Upper lobe of left lung (tissue), 6 donors: ENCODE measurements around the gene LLPH. TPM values are rescaled to one million over a fixed set of nuclear protein-coding genes. Genes with fewer than 3 reads are reported as not detected.

ENCODE experiments used
- ATAC-seq, 2 donors: fragments of 200-7000 bp; cut with Tn5 transposase; one replicate each; pipeline ENCODE4 v1.9.1; 2022; ENCODE audit warnings: mild to moderate bottlenecking in 2 of 2, moderate library complexity in 2 of 2; ENCODE audit not compliant: low FRiP score in 2 of 2
- DNase-seq, 2 donors: peaks; one replicate each; pipeline ENCODE4 v3.0.0-alpha.2; 2019 to 2020
- H3K27ac ChIP-seq, 4 donors: fragments of 200-600 bp; sonication (generic); one replicate each; pipeline ENCODE4 v1.5.1; 2016 to 2019
- H3K27me3 ChIP-seq, 4 donors: fragments of 200-600 bp; sonication (generic); one replicate each; pipeline ENCODE4 v1.5.1; 2017 to 2019
- H3K36me3 ChIP-seq, 4 donors: fragments of 200-600 bp; sonication (generic); one replicate each; pipeline ENCODE4 v1.5.1; 2016 to 2019
- H3K4me1 ChIP-seq, 4 donors: fragments of 200-600 bp; sonication (generic); one replicate each; pipeline ENCODE4 v1.5.1; 2018 to 2019
- H3K4me3 ChIP-seq, 4 donors: fragments of 200-600 bp; sonication (generic); one replicate each; pipeline ENCODE4 v1.5.1; 2017 to 2019; ENCODE audit warnings: mild to moderate bottlenecking in 2 of 4, moderate library complexity in 1 of 4
- H3K9me3 ChIP-seq, 4 donors: fragments of 200-600 bp; sonication (generic); one replicate each; pipeline ENCODE4 v1.5.1; 2018 to 2019
- EP300 ChIP-seq, 4 donors: sonication (generic); formaldehyde crosslinking; IDR thresholded peaks; one replicate each; pipeline ENCODE4 v1.5.1; 2017; ENCODE audit warnings: antibody characterized with exemption in 4 of 4, control low read depth in 2 of 4
- POLR2A ChIP-seq, 4 donors: fragments of 450-650 bp; IDR thresholded peaks; one replicate each; pipeline ENCODE4 v1.5.1; 2016 to 2017; ENCODE audit warnings: antibody characterized with exemption in 4 of 4, mild to moderate bottlenecking in 2 of 4
- POLR2AphosphoS5 ChIP-seq, 2 donors: sonication (generic); formaldehyde crosslinking; IDR thresholded peaks; one replicate each; pipeline ENCODE4 v1.5.1; 2017; ENCODE audit warnings: antibody characterized with exemption in 2 of 2
- WGBS, 2 donors: methylation state at CpG; one replicate each; pipeline ENCODE4 v1.1.5; 2017 to 2018; 5-methylcytosine and 5-hydroxymethylcytosine counted together
- total RNA-seq, 6 donors: library from RNA; depleted of rRNA in 4 of 6; stranded (reverse); fragments of >200 nt in 4 of 6; gene quantifications; one replicate each; pipeline versions ENCODE4 v1.1.0 to v1.2.1, GENCODE V29; 2016 to 2021
- TF ChIP-seq, protein P1 (sequence below), 6 experiments: fragments of 450-650 bp in 4 of 6; fragments of 200-600 bp in 2 of 6; sonication (generic) in 2 of 6; IDR thresholded peaks; one replicate each; pipeline ENCODE4 v1.5.1; 2016 to 2019; ENCODE audit warnings: antibody characterized with exemption in 6 of 6
- donor health status: DM: no; HTN: no; CAD: no; lungs with moderate emphysema.
- donor health status: DM: no; HTN: yes; CAD: no; lungs with severe emphysema.

Gene LLPH
- total RNA-seq, 6 donors from 2014 or later, result 2.1 to 18.5 (median 5.9) TPM

DNA sequence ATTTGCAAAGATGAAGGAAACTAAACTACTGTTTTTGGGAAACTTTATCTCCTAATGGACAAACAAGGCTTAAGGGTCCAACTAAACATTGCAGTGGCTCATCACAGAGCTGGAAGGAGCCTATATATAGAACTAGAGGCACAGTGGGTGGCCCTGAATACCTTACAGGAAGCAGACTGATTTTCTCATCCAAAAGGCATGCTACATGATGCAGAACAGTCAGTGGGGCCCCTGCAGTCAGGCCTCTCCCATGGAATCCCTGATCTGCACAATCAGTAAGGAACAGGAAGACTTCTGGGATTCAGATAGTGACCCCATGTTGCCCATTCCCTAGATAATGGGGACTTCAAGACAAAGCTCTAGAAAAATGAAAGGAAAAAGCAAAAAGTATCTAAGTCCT is 1.9 kb upstream of the LLPH start:
- Histone ChIP-seq H3K27ac (no peak overlapping the region), H3K4me3 (no peak overlapping the region), H3K36me3 (peaks cover 0 to 27% (median 6%) of the 10 kb centered on the region in 4 donors), H3K4me1 (peaks cover 11 to 27% (median 13%) of the 10 kb centered on the region in 4 donors), H3K27me3 (no peaks in the 10 kb centered on the region), H3K9me3 (no peaks in the 10 kb centered on the region)
- DNase-seq (no peak), ATAC-seq (no peak)
- TF ChIP-seq, protein P1, sequence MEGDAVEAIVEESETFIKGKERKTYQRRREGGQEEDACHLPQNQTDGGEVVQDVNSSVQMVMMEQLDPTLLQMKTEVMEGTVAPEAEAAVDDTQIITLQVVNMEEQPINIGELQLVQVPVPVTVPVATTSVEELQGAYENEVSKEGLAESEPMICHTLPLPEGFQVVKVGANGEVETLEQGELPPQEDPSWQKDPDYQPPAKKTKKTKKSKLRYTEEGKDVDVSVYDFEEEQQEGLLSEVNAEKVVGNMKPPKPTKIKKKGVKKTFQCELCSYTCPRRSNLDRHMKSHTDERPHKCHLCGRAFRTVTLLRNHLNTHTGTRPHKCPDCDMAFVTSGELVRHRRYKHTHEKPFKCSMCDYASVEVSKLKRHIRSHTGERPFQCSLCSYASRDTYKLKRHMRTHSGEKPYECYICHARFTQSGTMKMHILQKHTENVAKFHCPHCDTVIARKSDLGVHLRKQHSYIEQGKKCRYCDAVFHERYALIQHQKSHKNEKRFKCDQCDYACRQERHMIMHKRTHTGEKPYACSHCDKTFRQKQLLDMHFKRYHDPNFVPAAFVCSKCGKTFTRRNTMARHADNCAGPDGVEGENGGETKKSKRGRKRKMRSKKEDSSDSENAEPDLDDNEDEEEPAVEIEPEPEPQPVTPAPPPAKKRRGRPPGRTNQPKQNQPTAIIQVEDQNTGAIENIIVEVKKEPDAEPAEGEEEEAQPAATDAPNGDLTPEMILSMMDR (IDR thresholded peaks at IDR 0.05), result no peak
- no peak for TF ChIP-seq POLR2A (IDR thresholded peaks at IDR 0.05)
- TF ChIP-seq POLR2AphosphoS5 (IDR thresholded peaks at IDR 0.05), result no peak
- TF ChIP-seq EP300 (IDR thresholded peaks at IDR 0.05), result no peak

DNA sequence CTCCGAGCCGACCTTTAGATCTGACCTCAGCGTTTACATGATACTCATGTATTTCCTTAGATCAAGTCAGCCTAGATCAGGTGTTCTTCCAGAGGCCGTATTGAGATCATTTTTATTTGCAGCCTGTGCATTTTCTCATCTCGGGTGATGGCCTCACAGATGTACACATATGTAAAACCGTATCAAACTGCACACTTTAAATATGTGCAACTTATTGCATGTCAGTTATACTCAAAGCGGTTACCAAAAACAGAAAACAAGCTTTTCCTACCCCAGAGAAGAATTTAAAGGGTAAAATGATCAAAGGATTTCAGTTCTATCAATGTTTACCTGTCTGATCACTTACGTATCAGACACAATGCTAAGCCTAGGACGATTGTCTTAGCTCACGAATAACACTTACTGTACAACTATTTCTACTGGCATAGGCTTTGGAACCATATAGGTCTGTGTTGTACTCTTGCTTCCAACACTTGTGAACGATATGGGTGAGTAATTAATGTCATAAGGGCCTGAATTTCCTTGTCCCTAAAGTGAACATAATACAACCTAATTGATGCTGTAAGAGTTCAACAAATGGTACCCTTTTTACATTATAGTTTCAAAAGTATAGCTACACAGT is 628 bp upstream of the LLPH start:
- no peak for DNase-seq
- H3K4me3 ChIP-seq, result peak overlapping the region; percentile 57 to 95 (median 88)
- no peak for ATAC-seq
- WGBS, 2 donors, result 6 to 12% methylated on average over 8 to 11 of the region's 11 CpGs
- peaks cover 0 to 21% (median 10%) of the 10 kb centered on the region in 4 donors for H3K36me3 ChIP-seq
- TF ChIP-seq POLR2AphosphoS5 (IDR thresholded peaks at IDR 0.05) (no peak), EP300 (IDR thresholded peaks at IDR 0.05) (no peak), POLR2A (IDR thresholded peaks at IDR 0.05) (no peak)
- TF ChIP-seq, protein P1 (IDR thresholded peaks at IDR 0.05), result no peak
- H3K27me3 ChIP-seq, result no peaks in the 10 kb centered on the region
- H3K4me1 ChIP-seq, result peaks cover 11 to 27% (median 13%) of the 10 kb centered on the region in 4 donors
- H3K27ac ChIP-seq, result peak overlapping the region; percentile 75 to 88 (median 84)
- no peaks in the 10 kb centered on the region for H3K9me3 ChIP-seq

DNA sequence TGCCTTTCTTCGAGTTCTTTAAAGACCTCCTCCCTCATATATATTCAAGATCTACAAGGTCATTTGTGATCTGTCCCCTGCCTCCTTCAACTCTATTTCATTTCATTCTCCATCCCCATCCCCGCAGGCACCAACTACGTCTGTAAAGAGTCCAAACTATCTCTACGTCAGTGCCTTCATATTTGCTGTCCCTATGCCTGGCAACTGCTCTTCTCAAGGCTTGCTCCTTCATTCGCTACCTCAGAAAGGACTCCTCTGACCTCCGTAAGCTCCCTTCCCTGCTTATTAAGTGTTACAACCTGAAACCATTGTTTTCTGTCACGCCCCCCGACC is 650 bp downstream of the LLPH start:
- H3K4me3 ChIP-seq, result peak overlapping the region; percentile 57 to 95 (median 88)
- H3K27me3 ChIP-seq, result no peaks in the 10 kb centered on the region
- H3K4me1 ChIP-seq, result peaks cover 11 to 27% (median 13%) of the 10 kb centered on the region in 4 donors
- no peak for DNase-seq
- H3K36me3 ChIP-seq, result peaks cover 5 to 31% (median 16%) of the 10 kb centered on the region in 4 donors
- H3K27ac ChIP-seq, result peak overlapping the region in 3 of 4 donors; percentile 75 to 88 (median 80)
- TF ChIP-seq POLR2AphosphoS5 (IDR thresholded peaks at IDR 0.05) (no peak), POLR2A (IDR thresholded peaks at IDR 0.05) (no peak), EP300 (IDR thresholded peaks at IDR 0.05) (no peak)
- TF ChIP-seq, protein P1 (IDR thresholded peaks at IDR 0.05), result no peak
- peak; percentile 28 to 67 for ATAC-seq
- 4 to 5% methylated on average over 8 of the region's 8 CpGs for WGBS, 2 donors
- no peaks in the 10 kb centered on the region for H3K9me3 ChIP-seq

DNA sequence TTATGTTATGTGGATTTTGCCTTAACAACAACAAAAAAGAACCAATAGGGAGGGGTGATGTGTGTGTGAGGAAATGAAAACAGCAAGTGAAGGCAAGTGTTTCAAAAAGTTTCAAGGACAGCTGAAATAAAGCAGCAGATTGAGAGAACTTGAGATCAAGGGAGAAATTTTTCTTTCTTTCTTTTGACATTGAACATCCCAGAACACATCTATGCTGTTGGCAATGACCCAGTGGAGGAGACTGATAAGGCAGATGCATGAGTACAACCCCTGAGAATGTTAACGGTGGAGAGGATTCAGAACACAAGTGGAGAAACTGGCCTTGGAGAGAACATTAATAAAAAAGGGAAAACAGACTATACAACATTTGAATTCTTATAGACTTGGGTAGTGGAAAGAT is 2.9 kb downstream of the LLPH start:
- peaks cover 11 to 27% (median 13%) of the 10 kb centered on the region in 4 donors for H3K4me1 ChIP-seq
- no peaks in the 10 kb centered on the region for H3K27me3 ChIP-seq
- ATAC-seq, result no peak
- H3K36me3 ChIP-seq, result peaks cover 13 to 53% (median 34%) of the 10 kb centered on the region in 4 donors
- 82 to 91% methylated on average over 1 of the region's 1 CpG for WGBS, 2 donors
- no peak overlapping the region for H3K4me3 ChIP-seq
- no peak for DNase-seq
- no peak for TF ChIP-seq EP300 (IDR thresholded peaks at IDR 0.05)
- TF ChIP-seq POLR2AphosphoS5 (IDR thresholded peaks at IDR 0.05), result no peak
- no peak overlapping the region for H3K27ac ChIP-seq
- no peaks in the 10 kb centered on the region for H3K9me3 ChIP-seq

DNA sequence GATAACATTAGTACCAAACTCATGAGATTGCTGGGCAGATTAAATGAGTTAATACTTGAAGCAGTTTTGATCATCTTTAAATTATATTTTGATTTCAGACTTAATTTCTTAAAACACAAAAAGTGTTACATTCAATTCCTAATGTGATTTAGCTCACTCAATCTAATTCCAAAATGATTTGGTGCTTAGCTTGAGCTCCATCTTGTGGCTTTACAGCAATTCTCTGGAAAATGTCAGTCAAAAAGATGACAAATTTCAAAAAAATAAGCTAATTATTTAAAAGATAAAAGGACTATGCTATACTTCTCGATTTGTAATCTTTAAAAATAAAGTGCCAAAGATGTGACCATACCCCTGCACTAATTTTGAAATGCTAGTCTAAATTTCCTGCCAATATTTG is 10.1 kb downstream of the LLPH start:
- 82 to 84% methylated on average over 1 of the region's 1 CpG for WGBS, 2 donors
- peaks cover 0 to 4% (median 0%) of the 10 kb centered on the region in 4 donors for H3K4me1 ChIP-seq
- no peak for ATAC-seq

More for the DNA sequence above, 10.1 kb downstream of the LLPH start:
- TF ChIP-seq EP300 (IDR thresholded peaks at IDR 0.05) (no peak), POLR2A (IDR thresholded peaks at IDR 0.05) (no peak), POLR2AphosphoS5 (IDR thresholded peaks at IDR 0.05) (no peak)
- TF ChIP-seq, protein P1 (IDR thresholded peaks at IDR 0.05), result no peak
- Histone ChIP-seq H3K9me3 (no peaks in the 10 kb centered on the region), H3K27me3 (no peaks in the 10 kb centered on the region), H3K4me3 (no peak overlapping the region), H3K36me3 (peaks cover 15 to 52% (median 31%) of the 10 kb centered on the region in 4 donors), H3K27ac (no peak overlapping the region)
- DNase-seq, result no peak
